B cell (primary cell): ENCODE data around the gene WIPF1. TPM values are rescaled to one million over a fixed set of nuclear protein-coding genes. Genes with fewer than 3 reads are reported as not detected.

ENCODE experiments used
- ATAC-seq: fragments of 200-7000 bp; cut with Tn5 transposase; one replicate; pipeline ENCODE4 v1.10.0; 2021; ENCODE audit warnings: low read depth, mild to moderate bottlenecking, moderate number of reproducible peaks, moderate library complexity
- CTCF ChIA-PET: fragments of 350-600 bp; sonication (Branson Sonifier 250); formaldehyde crosslinking; loops from one replicate; lab custom pipeline; 2021; ENCODE audit warnings: antibody characterized with exemption, inconsistent platforms; lab: Charles Lee
- POLR2A ChIA-PET: fragments of 350-600 bp; sonication (Branson Sonifier 250); formaldehyde crosslinking; loops from one replicate; lab custom pipeline; 2021; ENCODE audit warnings: antibody characterized with exemption; lab: Charles Lee
- DNase-seq: peaks from one replicate; pipeline ENCODE4 v3.0.0; 2013
- H2AFZ ChIP-seq: 2 replicates; pipeline ENCODE4 v1.6.1; 2012; ENCODE audit warnings: mild to moderate bottlenecking, low read depth, low read length; ENCODE audit not compliant: insufficient read depth, poor library complexity, severe bottlenecking
- H3K27ac ChIP-seq, 2 donors: 1 replicate in 1 of 2; 2 replicates in 1 of 2; pipeline ENCODE4 v1.5.1; 2012 to 2013; ENCODE audit warnings: low read length in 2 of 2, mild to moderate bottlenecking in 2 of 2, moderate library complexity in 1 of 2
- H3K27me3 ChIP-seq, 4 experiments: fragments of 200-600 bp in 1 of 4; sonication (generic) in 1 of 4; replicated peaks in 1 of 4; 1 replicate in 2 of 4; 2 replicates in 2 of 4; pipeline versions ENCODE4 v1.6.1 to v1.7.0; 2013 to 2016; ENCODE audit warnings: low read length in 3 of 4, mild to moderate bottlenecking in 2 of 4, mixed read lengths in 1 of 4, moderate library complexity in 1 of 4; ENCODE audit not compliant: insufficient read depth in 4 of 4, control insufficient read depth in 3 of 4; ENCODE audit errors: control extremely low read depth in 1 of 4
- H3K36me3 ChIP-seq, 2 experiments: replicated peaks in 1 of 2; 1 replicate in 1 of 2; 2 replicates in 1 of 2; pipeline versions ENCODE4 v1.6.1 to v1.7.1; 2013; ENCODE audit warnings: low read length in 1 of 2; ENCODE audit not compliant: insufficient read depth in 2 of 2, control insufficient read depth in 1 of 2; ENCODE audit errors: control extremely low read depth in 1 of 2, extremely low read depth in 1 of 2
- H3K4me1 ChIP-seq, 2 donors: fragments of 200-600 bp in 1 of 2; sonication (generic) in 1 of 2; 1 replicate in 1 of 2; 2 replicates in 1 of 2; pipeline versions ENCODE4 v1.5.1 to v1.6.1; 2013 to 2017; ENCODE audit warnings: low read length in 2 of 2; ENCODE audit not compliant: control insufficient read depth in 2 of 2, insufficient read depth in 2 of 2
- H3K4me2 ChIP-seq: replicated peaks from 2 replicates; pipeline ENCODE3; 2012; ENCODE audit warnings: mild to moderate bottlenecking, low read depth, low read length; ENCODE audit not compliant: poor library complexity, severe bottlenecking
- H3K4me3 ChIP-seq, 5 experiments: fragments of 200-600 bp in 1 of 5; sonication (generic) in 1 of 5; 1 replicate in 3 of 5; 2 replicates in 2 of 5; pipeline versions ENCODE4 v1.5.1 to v1.7.0; 2011 to 2016; ENCODE audit warnings: low read length in 4 of 5, mild to moderate bottlenecking in 4 of 5, low read depth in 2 of 5, control low read depth in 1 of 5, moderate library complexity in 1 of 5; ENCODE audit not compliant: insufficient read depth in 1 of 5; ENCODE audit errors: control extremely low read depth in 1 of 5, extremely low read depth in 1 of 5
- H3K79me2 ChIP-seq: fragments of 200-600 bp; sonication (generic); one replicate; pipeline ENCODE4 v1.6.0; 2016; ENCODE audit warnings: low read length; ENCODE audit not compliant: control insufficient read depth, insufficient read depth
- H3K9ac ChIP-seq: fragments of 200-600 bp; sonication (generic); 2 replicates; pipeline ENCODE4 v1.6.1; 2017; ENCODE audit warnings: mild to moderate bottlenecking, low read length, moderate library complexity
- H3K9me3 ChIP-seq, 3 donors: one replicate each; pipeline versions ENCODE4 v1.6.1 to v1.7.1; 2013; ENCODE audit warnings: low read length in 2 of 3; ENCODE audit not compliant: control insufficient read depth in 2 of 3, insufficient read depth in 1 of 3; ENCODE audit errors: control extremely low read depth in 1 of 3
- H4K20me1 ChIP-seq: 2 replicates; pipeline ENCODE4 v1.6.0; 2012; ENCODE audit warnings: mild to moderate bottlenecking, low read length; ENCODE audit not compliant: insufficient read depth, control insufficient read depth, poor library complexity, severe bottlenecking
- H3K27ac Mint-ChIP-seq: one replicate; pipeline ENCODE4 v1.8.0; 2021; ENCODE audit warnings: mixed read lengths
- H3K27me3 Mint-ChIP-seq: one replicate; pipeline ENCODE4 v1.8.0; 2021; ENCODE audit warnings: mixed read lengths
- H3K4me1 Mint-ChIP-seq: one replicate; pipeline ENCODE4 v1.8.0; 2021; ENCODE audit warnings: mixed read lengths
- H3K4me3 Mint-ChIP-seq: one replicate; pipeline ENCODE4 v1.8.0; 2021; ENCODE audit warnings: mixed read lengths
- H3K9me3 Mint-ChIP-seq: one replicate; pipeline ENCODE4 v1.8.0; 2022; ENCODE audit warnings: mixed read lengths; ENCODE audit not compliant: insufficient read depth
- EZH2 ChIP-seq: IDR thresholded peaks from 2 replicates; pipeline ENCODE4 v1.6.1; 2012; ENCODE audit warnings: borderline replicate concordance, low read depth, mild to moderate bottlenecking, moderate library complexity, low read length; ENCODE audit not compliant: insufficient read depth, poor library complexity, severe bottlenecking
- WGBS: methylation state at CpG from one replicate; pipeline ENCODE4 v1.1.5; 2013; ENCODE audit warnings: missing lambda C conversion rate; ENCODE audit not compliant: insufficient coverage; 5-methylcytosine and 5-hydroxymethylcytosine counted together
- intact Hi-C: fragments of 100-400 bp; cut with micrococcal nuclease; formaldehyde crosslinking; loops from one replicate; pipeline ENCODE4 v1.10.0; 2022
- polyA plus RNA-seq: library from polyadenylated mRNA; depleted of rRNA; stranded (reverse); fragments of >200 nt; gene quantifications from 2 replicates; pipeline ENCODE4 v1.2.3, GENCODE V29; 2012
- total RNA-seq, 2 donors: library from RNA; stranded (reverse); fragments of 120-200 nt in 1 of 2; gene quantifications; 1 replicate in 1 of 2; 2 replicates in 1 of 2; pipeline versions ENCODE4 v1.2.3 to v1.2.4, GENCODE V29; 2013 to 2022
- TF ChIP-seq, protein P1 (sequence below): fragments of 200-600 bp; IDR thresholded peaks from one replicate; pipeline ENCODE4 v1.8.0; 2022; ENCODE audit warnings: antibody characterized with exemption, mild to moderate bottlenecking

The WIPF1 gene
- total and polyA plus RNA-seq, 2 donors (not counting 1 experiment from before 2014, with no cell fraction given): 137 to 390 TPM

DNA sequence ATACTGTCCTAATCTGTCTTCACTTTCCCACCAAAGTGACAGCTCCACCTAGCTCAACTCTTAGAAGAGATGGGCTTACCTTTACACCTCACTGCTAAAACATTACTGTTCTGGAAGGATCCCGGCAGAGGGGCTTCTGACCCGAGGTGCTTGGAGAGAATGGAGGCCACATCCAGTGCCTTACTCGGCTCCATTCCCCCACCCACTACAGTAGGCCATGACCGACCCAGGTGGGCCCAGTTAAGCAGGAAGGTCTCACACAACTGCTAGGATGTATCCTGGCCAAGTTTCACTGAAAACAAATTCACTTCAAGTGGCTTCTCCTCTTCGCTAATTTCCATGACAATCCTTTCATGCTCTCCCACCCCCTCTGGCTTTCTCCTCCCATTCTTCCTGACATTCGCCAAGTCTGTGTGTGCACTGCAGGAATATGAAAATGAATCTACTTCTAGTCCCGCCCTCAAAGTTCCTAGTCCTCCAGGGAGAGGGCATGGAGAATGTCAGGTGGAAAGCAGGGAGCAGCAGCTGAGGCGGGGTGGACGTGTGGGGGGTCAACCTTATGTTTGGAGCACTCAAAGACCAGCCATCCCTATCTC is 11.8 kb downstream of the WIPF1 start:
- H3K4me3 ChIP-seq: no peak overlapping the region
- TF ChIP-seq, protein P1, sequence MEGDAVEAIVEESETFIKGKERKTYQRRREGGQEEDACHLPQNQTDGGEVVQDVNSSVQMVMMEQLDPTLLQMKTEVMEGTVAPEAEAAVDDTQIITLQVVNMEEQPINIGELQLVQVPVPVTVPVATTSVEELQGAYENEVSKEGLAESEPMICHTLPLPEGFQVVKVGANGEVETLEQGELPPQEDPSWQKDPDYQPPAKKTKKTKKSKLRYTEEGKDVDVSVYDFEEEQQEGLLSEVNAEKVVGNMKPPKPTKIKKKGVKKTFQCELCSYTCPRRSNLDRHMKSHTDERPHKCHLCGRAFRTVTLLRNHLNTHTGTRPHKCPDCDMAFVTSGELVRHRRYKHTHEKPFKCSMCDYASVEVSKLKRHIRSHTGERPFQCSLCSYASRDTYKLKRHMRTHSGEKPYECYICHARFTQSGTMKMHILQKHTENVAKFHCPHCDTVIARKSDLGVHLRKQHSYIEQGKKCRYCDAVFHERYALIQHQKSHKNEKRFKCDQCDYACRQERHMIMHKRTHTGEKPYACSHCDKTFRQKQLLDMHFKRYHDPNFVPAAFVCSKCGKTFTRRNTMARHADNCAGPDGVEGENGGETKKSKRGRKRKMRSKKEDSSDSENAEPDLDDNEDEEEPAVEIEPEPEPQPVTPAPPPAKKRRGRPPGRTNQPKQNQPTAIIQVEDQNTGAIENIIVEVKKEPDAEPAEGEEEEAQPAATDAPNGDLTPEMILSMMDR: no peak
- no peak for TF ChIP-seq EZH2
- H3K4me1 Mint-ChIP-seq: peaks cover 80% of the 10 kb centered on the region

DNA sequence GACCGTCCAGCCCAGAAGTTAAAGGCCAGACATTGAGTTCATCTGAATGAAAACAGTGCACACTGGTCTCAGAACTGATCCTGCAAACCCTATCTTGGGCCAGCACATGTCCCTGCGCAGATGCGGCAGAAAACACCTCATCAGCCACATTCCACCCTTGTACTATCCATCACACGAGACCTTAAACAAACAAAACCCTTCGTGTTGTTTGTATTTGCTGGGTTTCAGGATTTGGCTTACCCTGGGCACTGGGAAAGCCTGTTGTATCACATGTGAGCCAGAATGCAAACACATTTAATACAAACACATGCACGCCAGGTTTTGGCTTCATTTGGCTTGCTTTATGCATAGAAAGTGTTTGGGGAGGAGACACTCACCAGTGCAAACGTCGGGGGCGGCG is 12.5 kb downstream of the WIPF1 start:
- DNase-seq (no peak), ATAC-seq (no peak)
- Mint-ChIP-seq H3K4me3 (no peak overlapping the region), H3K27me3 (no peaks in the 10 kb centered on the region), H3K9me3 (no peaks in the 10 kb centered on the region), H3K27ac (peak overlapping the region; percentile 44), H3K4me1 (peaks cover 81% of the 10 kb centered on the region)
- WGBS: 92% methylated on average over 7 of the region's 10 CpGs
- TF ChIP-seq, protein P1: no peak
- no peak for TF ChIP-seq EZH2
- ChIA-PET CTCF (interaction anchor here (0.5 to 16.4 kb wide), 3 partner anchors 17 to 122 kb away, joined by 3 to 384 read pairs (median 331); partner anchors contain the start of gene WIPF1), POLR2A (no interaction called here)
- Histone ChIP-seq H3K27ac (peak overlapping the region in 1 of 2 donors; percentile 49), H3K9me3 (no peaks in the 10 kb centered on the region), H3K4me1 (peaks cover 57 to 66% of the 10 kb centered on the region in 2 donors), H3K79me2 (peaks cover 100% of the 10 kb centered on the region), H3K27me3 (no peaks in the 10 kb centered on the region), H3K9ac (no peak overlapping the region), H3K4me2 (no peak overlapping the region), H3K4me3 (no peak overlapping the region), H4K20me1 (peaks cover 65% of the 10 kb centered on the region), H2AFZ (no peak overlapping the region), H3K36me3 (peaks cover 3 to 97% of the 10 kb centered on the region in 2 experiments)
- intact Hi-C loops: no loop called here

More for the DNA sequence above, 11.8 kb downstream of the WIPF1 start:
- Histone ChIP-seq H3K27ac (peak overlapping the region; percentile 13 to 49), H3K9ac (no peak overlapping the region), H3K79me2 (peaks cover 100% of the 10 kb centered on the region), H3K4me1 (peaks cover 57 to 68% of the 10 kb centered on the region in 2 donors), H3K36me3 (peaks cover 3 to 97% of the 10 kb centered on the region in 2 experiments), H4K20me1 (peaks cover 65% of the 10 kb centered on the region), H3K9me3 (no peaks in the 10 kb centered on the region), H3K27me3 (no peaks in the 10 kb centered on the region), H3K4me2 (no peak overlapping the region), H2AFZ (no peak overlapping the region)
- CTCF ChIA-PET: interaction anchor here (0.5 to 16.4 kb wide), 4 partner anchors 16 to 123 kb away, joined by 3 to 384 read pairs (median 169); partner anchors contain the start of gene WIPF1
- DNase-seq: no peak
- Mint-ChIP-seq H3K4me3 (no peak overlapping the region), H3K27ac (peak overlapping the region; percentile 44), H3K27me3 (no peaks in the 10 kb centered on the region), H3K9me3 (no peaks in the 10 kb centered on the region)
- POLR2A ChIA-PET: no interaction called here
- intact Hi-C loops: no loop called here
- 92% methylated on average over 6 of the region's 9 CpGs for WGBS
- no peak for ATAC-seq
